ENCODE measurements around the gene ILRUN.
A peak's percentile ranks its signal among the peaks of the same experiment; 100 is the strongest.

The ILRUN gene

GRCh38 chr6:34697904-34698559, 1.5 kb upstream of the ILRUN start:
- Histone ChIP-seq H3K79me2 (ENCODE audit: control insufficient read depth, low read length) (peaks cover 40% of the 10 kb centered on the region), H3K9me2 (replicated peaks; ENCODE audit: control insufficient read depth, low read length) (no peaks in the 10 kb centered on the region), H3K4me2 (ENCODE audit: low read length) (peak overlapping the region; percentile 93), H3K27ac (ENCODE audit: low read depth, low read length) (no peak overlapping the region), H3K27me3 (ENCODE audit: control insufficient read depth, low read length) (no peaks in the 10 kb centered on the region), H3K4me3 (ENCODE audit: low read length) (peak overlapping the region; percentile 73), H4K20me1 (ENCODE audit: control insufficient read depth, insufficient read depth, low read depth, low read length) (peaks cover 12% of the 10 kb centered on the region; the same call in 1 of the 2 replicates), H3F3A (ENCODE audit: control insufficient read depth, insufficient read depth) (peaks cover 5% of the 10 kb centered on the region; the same call in 1 of the 2 replicates), H3K4me1 (ENCODE audit: control insufficient read depth, low read length) (peaks cover 32% of the 10 kb centered on the region), H3K36me3 (ENCODE audit: control insufficient read depth, low read length) (peaks cover 23% of the 10 kb centered on the region), H3K9me3 (ENCODE audit: control insufficient read depth, insufficient read depth, low read length) (no peaks in the 10 kb centered on the region)
- no peak for TF ChIP-seq EZH2phosphoT487 (IDR thresholded peaks at IDR 0.05; ENCODE audit: borderline replicate concordance, low read length)

- Histone ChIP-seq H3K4me3 (ENCODE audit: low read length) (peak overlapping the region; percentile 73), H3K4me2 (ENCODE audit: low read length) (peak overlapping the region; percentile 93)
- TF ChIP-seq CTCF (IDR thresholded peaks at IDR 0.05; ENCODE audit: low read depth, low read length, poor library complexity, severe bottlenecking), result no peak
- TF ChIP-seq EZH2phosphoT487 (IDR thresholded peaks at IDR 0.05; ENCODE audit: borderline replicate concordance, low read length), result no peak
Observed at GRCh38 chr6:34697544-34697836, 923 bp upstream of the ILRUN start.

GRCh38 chr6:34696189-34696738, 303 bp downstream of the ILRUN start:
- Histone ChIP-seq H4K20me1 (ENCODE audit: control insufficient read depth, insufficient read depth, low read depth, low read length) (peaks cover 12% of the 10 kb centered on the region; the same call in 1 of the 2 replicates), H3K79me2 (ENCODE audit: control insufficient read depth, low read length) (peaks cover 57% of the 10 kb centered on the region)

More at GRCh38 chr6:34697544-34697836, 923 bp upstream of the ILRUN start:
- Histone ChIP-seq H3K27ac (ENCODE audit: low read depth, low read length) (peak overlapping the region; percentile 55), H3K9me2 (replicated peaks; ENCODE audit: control insufficient read depth, low read length) (no peaks in the 10 kb centered on the region), H3K36me3 (ENCODE audit: control insufficient read depth, low read length) (peaks cover 24% of the 10 kb centered on the region), H3K27me3 (ENCODE audit: control insufficient read depth, low read length) (no peaks in the 10 kb centered on the region), H3K4me1 (ENCODE audit: control insufficient read depth, low read length) (peaks cover 33% of the 10 kb centered on the region), H3K9me3 (ENCODE audit: control insufficient read depth, insufficient read depth, low read length) (no peaks in the 10 kb centered on the region), H4K20me1 (ENCODE audit: control insufficient read depth, insufficient read depth, low read depth, low read length) (peaks cover 12% of the 10 kb centered on the region; the same call in 1 of the 2 replicates), H3F3A (ENCODE audit: control insufficient read depth, insufficient read depth) (peaks cover 5% of the 10 kb centered on the region; the same call in 1 of the 2 replicates), H3K79me2 (ENCODE audit: control insufficient read depth, low read length) (peaks cover 45% of the 10 kb centered on the region)

More at GRCh38 chr6:34696189-34696738, 303 bp downstream of the ILRUN start:
- H3K4me2 ChIP-seq (ENCODE audit: low read length), result peak overlapping the region; percentile 90
- H3K4me3 ChIP-seq (ENCODE audit: low read length), result peak overlapping the region; percentile 99
- peaks cover 5% of the 10 kb centered on the region; the same call in 1 of the 2 replicates for H3F3A ChIP-seq (ENCODE audit: control insufficient read depth, insufficient read depth)
- H3K9me2 ChIP-seq (replicated peaks; ENCODE audit: control insufficient read depth, low read length), result no peaks in the 10 kb centered on the region
- H3K9me3 ChIP-seq (ENCODE audit: control insufficient read depth, insufficient read depth, low read length), result no peaks in the 10 kb centered on the region
- peaks cover 29% of the 10 kb centered on the region for H3K36me3 ChIP-seq (ENCODE audit: control insufficient read depth, low read length)
- H3K4me1 ChIP-seq (ENCODE audit: control insufficient read depth, low read length), result peaks cover 46% of the 10 kb centered on the region
- peak overlapping the region; percentile 58 for H3K27ac ChIP-seq (ENCODE audit: low read depth, low read length)
- no peak for TF ChIP-seq EZH2phosphoT487 (IDR thresholded peaks at IDR 0.05; ENCODE audit: borderline replicate concordance, low read length)
- no peak for TF ChIP-seq CTCF (IDR thresholded peaks at IDR 0.05; ENCODE audit: low read depth, low read length, poor library complexity, severe bottlenecking)
- no peaks in the 10 kb centered on the region for H3K27me3 ChIP-seq (ENCODE audit: control insufficient read depth, low read length)
